Caki2 (cell line): ENCODE results near the gene PCBP3. TPM values are rescaled to one million over a fixed set of nuclear protein-coding genes. Genes with fewer than 3 reads are reported as not detected.

Experiments used
- DNase-seq: peaks from one replicate; pipeline ENCODE4 v3.0.0-alpha.2; 2015; ENCODE audit warnings: low read depth
- in situ Hi-C: cut with HindIII; loops from 2 replicates; pipeline ENCODE4 v1.10.0; 2016; ENCODE audit warnings: low sequenced_read_pairs, low pct_unique_long_range_greater_than_20kb, mixed read lengths
- total RNA-seq: library from RNA; depleted of rRNA; stranded (reverse); fragments of >200 nt; shearing (Covaris generic); gene quantifications from 2 replicates; pipeline ENCODE4 v1.2.3, GENCODE V29; 2014; ENCODE audit warnings: low replicate concordance

The PCBP3 gene
- total RNA-seq, 1 experiment from 2014 or later, result not detected

DNA sequence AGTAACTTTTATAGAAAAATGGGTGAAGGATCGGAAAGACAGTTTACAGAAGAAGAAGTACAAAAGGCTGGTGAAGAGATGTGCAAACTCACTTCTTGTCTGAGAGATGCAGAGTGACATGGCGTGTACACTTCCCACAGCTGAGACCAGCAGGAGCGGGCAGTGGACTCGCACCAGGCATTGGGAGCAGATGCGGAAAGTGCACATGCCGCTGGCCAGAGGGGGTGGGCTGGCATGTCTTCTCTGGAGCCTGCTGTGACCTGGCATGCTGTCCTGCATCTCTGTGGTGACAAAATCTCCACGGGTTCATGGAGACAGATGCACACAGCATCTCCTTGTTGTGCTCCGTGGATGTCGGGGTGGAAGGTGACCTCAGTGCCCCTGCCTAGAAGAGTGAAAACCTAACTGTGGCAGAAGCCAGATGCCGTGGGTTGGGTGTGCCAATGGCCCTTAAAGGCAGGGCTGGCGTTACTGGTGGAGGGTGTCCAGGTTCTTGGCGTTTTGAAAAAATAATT is 209.4 kb downstream of the PCBP3 start:
- DNase-seq, result no peak
- in situ Hi-C loops, result no loop called here

DNA sequence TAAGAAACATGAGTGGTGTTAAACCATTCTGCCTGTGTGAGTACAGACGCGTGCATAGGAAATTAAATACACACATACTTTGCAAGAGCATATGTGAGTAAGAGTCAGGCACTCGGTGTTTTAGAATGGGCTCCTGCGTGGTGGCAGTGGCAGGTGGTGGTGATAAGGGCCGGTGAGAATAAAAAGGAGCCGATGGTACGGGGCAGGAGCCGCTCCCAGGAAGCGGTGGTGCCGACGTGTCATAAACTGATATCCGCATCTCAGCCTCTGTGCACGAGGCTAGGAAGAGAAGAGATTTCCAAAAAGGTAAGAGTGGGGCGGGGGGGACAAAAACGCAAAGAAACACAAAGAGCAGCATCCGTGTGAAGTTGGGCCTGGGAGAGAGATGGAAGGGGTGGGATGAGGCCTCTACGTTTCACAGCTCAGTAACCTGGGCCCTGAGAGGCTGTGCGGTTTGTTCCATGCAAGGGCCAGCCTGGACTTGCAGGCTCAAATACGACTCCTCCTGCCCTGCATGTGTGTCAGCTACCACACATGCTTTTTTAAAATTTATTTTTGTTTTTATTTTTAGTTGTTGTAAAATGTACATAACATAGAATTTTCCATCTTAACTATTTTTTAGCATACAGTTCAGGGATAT is 210.3 kb downstream of the PCBP3 start:
- DNase-seq, result no peak
- in situ Hi-C loops, result no loop called here

DNA sequence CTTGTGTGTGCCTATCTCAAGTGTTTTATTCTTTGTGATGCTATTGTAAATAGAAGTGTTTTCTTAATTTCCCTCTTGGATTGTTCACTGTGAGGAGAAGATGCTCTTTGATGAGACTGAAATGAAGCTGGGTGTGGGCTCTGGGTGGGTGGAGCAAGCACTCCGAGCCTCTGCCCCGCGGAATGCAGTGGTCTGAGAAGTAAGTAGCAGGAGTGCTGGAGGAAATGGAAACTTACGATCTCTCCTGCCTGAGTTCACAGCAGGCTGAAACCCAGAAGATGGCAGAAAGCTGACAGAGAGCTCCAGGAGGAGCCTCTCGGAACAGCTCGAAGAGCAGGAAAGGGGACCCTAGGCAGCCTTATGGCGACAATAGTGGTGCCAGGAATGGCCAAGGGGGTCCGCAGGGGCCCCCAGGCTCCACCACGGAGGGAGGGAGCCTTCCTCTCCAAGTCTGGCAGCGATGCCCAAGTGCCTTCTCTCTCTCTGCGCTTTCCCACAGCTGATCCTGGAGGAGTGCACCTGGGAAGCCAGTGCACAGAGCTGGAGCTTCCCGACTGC is 211.2 kb downstream of the PCBP3 start:
- in situ Hi-C loops, result no loop called here
- DNase-seq, result no peak

DNA sequence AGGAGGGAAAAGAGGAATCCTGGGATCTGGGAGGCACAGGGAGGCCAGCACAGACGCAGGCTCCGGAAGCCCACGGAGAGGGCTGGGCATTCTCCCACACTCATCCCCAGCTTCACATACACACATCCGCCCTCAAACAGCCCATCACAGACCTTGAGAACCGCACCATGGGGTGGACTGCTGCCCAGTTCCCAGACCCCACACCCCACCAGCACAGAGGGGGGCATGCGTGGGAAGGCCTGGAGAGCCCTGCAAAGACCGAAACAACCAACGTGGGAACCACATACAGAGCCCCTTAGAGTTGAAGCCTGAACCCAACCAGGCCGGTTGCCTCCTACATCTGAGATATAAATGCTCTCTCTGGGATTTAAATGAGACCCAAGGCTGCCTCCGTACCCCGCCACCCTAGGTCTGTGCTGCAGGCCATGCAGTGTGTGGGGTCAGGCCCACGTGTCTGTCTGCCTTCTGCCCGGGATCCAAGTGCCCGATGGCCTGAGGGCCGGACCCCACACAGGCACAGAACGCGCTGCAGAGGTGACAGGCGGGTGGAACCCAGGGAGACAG is 211.8 kb downstream of the PCBP3 start:
- in situ Hi-C loops, result no loop called here
- no peak for DNase-seq

DNA sequence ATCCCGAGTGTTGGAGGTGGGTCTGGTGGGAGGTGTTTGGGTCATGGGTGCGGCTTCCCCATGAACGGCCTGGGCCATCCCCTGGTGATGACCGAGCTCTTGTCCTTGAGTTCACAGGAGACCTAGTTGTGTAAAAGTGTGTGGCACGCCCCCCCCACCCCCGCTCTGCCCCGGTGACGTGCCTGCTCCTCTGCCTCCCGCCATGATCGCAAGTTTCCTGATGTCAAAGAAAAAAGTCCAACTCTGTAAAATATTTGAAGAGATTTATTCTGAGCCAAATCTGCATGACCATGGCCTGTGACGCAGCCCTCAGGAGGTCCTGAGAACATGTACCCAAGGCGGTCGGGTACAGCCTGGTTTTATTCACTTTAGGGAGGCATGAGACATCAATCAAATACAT is 212.9 kb downstream of the PCBP3 start:
- in situ Hi-C loops, result no loop called here
- no peak for DNase-seq

DNA sequence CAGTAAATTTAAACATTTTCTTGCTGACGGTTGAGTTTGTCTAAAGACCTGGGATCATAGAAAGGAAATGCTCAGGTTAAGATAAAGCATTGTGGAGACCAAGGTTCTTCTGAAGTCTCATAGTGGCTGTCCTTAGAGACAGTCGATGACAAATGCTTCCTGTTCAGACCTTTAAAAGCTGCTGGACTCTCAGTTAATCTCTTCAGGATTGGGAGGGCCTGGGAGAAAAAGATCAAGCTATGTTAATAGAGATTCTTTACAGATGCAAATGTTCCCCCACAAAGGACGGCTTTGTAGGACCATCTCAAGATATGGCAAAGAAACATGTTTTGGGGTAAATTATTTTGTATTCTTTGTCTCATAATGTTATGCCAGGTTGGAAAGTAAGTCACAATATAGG is 213.4 kb downstream of the PCBP3 start:
- in situ Hi-C loops, result no loop called here
- DNase-seq, result no peak

DNA sequence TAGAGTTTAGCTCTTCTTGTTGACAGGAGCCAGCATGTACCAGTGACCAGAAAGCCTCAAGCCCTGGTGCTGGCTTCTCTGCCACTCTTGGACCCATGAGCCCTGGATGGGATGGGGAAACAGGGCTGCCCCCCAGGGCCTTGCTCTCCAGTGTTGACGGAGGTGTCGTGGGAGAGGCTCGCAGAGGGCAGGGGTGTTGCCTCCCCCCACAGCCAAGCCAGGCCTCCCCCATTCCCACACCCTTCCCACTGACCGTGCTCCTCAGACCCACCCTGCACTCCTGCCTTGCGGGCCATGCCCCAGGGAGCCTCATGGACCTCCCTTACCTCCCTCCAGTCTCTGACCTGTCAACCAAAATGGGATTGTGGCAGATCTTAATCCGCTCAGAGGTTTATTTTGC is 214.2 kb downstream of the PCBP3 start:
- no peak for DNase-seq
- in situ Hi-C loops, result no loop called here

DNA sequence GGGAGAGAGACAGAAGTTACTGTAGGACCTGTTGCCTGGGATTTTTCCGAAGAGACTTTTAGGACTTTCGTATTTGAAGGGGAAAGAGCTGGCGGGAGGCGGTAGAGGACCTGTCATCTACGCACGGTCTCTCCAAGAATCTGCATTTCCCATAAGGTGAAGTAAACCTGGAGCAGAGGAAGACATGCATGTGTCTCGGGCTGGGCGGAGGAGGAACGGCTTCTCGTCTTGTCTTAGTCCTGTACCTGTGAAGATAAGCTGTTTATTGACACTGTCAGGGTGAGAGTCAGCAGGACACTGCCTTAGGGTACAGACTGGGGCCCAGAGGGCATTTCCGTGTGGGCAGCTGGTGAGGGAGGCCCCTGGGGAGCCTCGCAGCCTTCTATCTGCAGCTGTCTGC is 214.7 kb downstream of the PCBP3 start:
- in situ Hi-C loops, result no loop called here
- no peak for DNase-seq

DNA sequence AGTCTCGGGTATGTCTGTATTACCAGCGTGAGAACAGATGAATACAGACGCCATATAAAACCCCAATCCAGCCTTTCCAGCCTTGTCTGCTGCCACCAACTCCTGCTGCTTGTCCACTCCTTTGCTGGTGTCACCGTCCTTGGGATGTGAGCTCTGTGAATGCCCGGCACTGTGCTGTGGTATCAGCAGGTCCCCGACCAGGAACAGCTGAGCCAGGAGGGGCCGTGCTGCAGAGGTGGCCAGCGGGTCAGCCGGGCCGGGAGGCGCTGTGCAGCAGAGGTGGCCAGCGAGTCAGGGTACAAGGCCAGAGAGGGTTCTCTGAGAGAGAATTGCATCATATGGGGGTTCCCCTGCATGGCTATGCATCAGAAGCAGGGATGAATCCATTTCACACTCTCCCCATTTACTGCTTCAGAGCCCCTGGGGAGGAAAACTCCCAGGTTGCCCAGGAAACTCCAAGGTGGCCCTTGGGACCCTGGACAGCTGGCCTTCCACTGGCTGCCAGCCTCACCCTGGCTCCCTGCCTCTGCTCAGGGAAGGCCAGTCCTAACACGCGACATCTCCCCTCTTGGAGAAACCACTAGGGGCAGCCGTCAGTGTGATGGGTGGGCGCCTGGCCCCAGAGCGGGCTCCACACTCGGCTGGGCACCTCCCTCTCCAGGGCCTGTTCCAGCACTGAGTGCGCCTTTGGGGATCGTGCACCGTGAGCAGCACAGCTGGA is 215.7 kb downstream of the PCBP3 start:
- no peak for DNase-seq
- in situ Hi-C loops, result no loop called here

DNA sequence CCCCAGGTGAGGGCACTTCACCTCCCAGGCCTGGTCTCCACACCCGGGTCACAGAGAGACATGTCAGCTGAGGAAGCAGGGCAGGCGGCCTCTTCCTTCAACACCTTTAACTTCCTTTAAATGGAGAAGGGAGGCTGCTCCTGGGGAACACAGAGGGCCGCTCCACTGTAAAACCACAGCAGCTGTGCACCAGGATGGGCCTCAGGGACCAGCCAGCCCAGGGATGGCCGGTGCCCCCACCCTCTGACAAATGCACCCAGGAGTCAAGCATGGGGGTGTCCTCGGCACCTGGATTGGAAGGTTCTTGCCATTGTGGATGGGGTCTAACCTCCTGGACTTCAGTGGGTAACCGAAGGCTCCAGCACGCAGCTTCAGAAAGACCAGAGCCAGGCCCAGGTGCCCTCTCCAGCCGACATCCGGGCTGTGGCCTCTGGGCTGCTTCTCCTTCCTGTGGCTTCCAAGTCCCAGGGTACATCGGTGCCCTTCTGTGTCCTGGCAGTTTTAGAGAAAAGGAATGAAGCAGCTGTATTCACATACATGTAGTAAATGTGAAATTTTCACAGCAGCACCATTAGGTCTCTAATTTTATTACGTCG is 216.3 kb downstream of the PCBP3 start:
- in situ Hi-C loops, result no loop called here
- no peak for DNase-seq

DNA sequence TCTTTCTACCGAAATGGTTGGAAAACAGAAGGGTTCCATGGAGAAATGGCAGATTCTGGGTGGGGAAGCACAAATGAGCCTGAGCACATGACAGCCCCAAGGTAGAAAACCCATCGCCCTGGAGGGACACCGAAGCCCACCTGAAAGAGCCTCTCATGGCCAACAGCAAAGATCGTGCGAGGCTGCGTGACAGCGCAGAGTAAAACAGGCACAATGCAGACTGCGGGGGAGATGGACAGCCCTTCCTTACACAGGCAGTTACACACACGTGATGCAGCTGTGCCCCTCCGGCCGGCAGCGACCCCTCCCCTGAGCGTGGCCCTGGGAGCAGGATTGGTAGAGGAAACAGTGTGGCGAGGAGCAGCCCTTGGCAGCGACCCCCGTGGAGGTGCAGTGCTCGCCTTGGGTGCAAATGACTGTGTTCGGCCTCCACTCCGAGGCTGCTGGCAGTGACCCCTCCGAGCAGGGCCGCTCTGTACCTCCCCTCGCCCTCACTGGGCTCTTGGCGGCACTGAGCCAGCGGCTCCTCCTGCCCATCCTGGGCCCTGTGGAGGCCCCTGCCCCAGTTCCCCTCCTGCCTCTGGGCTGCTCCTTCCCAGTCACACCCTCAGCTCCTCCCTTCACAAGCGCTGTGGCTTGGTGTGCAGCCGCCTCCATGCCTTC is 217.1 kb downstream of the PCBP3 start:
- no peak for DNase-seq
- in situ Hi-C loops, result no loop called here

DNA sequence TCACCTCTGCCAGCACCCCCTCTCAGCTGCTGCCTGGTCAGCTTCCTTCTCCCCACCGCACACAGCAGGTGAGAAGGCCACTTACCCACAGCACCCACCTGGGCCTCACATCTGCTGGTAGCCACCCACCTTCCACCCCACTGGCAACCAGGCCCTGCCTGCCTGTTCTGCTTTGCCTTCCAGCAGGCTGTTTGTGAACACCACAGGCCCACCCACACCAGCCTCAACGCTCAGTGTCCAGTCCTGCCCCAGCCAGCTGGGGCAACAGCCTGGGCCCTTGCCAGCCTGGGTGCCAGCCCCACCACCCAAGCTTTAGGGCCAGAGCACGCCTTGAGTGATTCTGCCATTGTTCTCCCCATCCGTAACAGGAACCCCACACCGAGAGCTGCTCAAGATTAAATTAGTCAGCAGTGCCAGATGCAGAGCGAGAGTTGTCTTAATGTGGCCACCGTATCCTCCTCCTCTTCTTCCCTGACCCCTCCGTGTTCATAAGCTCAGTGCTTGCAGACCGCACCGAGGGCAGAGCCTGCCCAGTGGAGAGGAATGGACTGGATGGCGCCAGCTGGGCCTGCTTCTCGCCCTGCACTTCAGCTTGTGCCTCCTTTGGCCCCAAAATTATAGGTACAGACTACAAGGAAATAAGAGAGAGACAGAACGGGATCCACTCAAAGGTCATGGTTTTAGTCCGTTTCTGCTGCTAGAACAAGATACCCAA is 217.8 kb downstream of the PCBP3 start:
- no peak for DNase-seq
- in situ Hi-C loops, result no loop called here

DNA sequence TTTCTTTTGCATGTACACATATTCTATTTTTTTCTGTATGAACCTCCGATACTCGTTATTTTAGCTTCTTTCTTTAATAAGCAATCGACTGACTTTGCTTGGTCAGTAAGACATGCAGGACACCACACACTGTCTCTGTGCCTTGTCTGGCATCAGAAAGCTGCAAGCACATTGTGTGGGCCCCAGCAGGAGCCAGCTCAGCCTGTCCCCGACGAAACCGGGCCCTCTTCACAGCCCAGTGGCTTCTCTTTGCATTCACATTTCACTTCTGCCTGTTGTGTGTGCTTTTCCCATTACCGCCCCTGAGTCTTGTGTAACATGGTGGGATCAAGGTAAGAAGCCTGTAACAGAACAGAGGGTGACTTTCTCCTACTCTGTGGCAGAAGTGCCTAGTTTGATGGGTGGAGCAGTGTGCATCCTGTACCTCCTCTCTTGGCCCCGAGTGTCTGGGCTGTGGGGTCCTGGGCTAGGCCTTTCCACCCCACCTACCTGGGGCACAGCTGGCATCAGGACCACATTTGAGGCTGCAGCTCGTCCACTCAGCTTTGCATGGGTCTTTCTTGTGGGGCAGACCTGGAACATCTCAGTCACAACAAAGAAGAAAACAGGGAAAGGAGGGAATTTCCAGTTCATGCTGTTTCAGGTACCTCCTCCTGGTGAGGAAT is 219.2 kb downstream of the PCBP3 start:
- no peak for DNase-seq
- in situ Hi-C loops, result no loop called here

DNA sequence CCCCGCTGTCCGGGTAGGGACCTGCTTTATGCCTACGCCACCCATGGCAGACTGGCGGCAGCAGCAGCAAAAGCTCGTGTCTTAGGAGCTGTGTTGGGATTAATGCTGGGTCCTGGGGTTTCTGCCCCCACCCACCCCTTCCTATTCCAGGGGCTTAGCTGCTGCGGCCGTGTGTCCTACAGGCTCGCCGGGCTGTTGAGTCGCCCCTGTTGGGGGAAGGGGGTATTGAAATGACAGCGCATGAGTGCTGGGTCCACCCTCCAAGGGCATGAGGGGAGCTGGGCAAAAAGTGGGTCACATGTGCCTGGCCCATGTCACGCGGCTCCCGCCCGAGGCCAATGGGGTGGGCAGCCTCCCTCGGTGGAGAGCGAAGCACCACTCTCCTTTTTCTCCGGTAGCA is 219.7 kb downstream of the PCBP3 start:
- no peak for DNase-seq
- in situ Hi-C loops, result no loop called here

DNA sequence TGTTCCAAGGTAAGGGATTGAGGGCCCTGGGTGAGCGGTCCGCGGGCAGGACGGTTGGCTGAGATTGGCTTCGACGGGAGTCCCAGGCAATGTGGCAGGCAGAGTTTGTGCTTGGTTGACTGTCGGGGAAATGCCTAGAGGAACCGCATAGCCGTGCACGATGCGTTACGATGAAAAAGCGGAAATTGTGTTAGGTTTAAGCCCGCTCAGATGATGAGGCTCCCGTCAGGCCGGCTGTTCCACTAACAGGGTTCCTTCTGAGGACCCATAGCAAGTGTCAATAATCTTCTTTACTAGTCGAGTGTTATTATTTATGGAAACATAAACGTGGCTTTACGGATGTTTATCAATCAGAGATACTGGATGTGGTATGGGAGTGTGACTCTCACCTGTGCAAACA is 220.2 kb downstream of the PCBP3 start:
- in situ Hi-C loops, result no loop called here
- no peak for DNase-seq

DNA sequence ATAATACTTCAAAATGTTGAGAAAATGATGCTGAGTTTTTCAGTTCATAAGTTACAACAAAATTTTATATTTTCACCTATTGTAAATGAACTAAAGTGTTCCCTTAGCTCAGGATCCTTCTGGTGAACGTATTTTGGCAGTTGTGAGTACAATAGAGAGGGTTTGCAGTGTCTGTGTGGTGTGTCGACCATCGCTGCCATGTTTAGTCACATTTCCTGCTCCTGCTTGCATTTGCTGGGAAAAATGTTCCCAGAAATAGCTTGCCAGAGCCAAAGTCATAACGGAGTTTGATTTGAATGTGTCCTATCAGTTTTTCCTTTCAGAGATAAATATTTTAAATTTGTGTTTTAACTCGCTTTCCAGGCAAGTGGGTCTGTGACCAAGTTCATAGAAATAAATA is 220.9 kb downstream of the PCBP3 start:
- DNase-seq, result no peak
- in situ Hi-C loops, result no loop called here

DNA sequence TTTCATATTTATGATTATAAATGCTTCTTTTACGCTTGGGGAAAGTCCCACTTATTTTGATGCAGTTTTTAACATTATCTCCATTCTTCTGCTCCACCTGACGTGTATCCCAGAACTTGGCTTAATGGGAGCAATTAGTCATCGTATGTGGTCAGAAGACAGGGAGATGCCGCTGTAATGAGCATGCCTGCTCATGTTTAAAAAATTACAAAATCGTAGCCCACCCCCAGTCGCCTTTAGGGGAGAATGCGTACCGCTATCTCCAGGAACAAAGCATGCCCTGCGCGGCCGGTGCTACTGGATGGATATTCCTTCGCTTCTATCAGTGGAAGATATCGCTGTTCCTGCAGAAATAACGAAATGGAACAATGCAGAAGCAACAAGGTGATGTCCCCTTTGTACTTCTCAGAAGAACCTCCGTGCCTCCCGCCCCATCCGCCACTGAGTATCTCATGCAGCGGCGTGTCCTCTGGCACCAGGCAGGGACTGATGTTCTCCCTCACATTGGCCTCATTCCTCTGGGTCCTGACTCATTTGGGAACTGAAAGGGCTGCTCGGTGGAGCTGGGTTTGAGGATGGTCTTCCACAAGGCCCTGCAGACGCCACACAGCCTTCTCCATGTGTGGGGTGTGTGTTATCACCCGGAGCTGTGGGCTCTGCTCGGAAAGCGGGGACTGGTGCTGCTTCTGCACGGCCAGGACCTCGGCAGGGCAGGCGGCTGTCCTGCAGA is 221.7 kb downstream of the PCBP3 start:
- in situ Hi-C loops, result no loop called here
- no peak for DNase-seq
